Occipital lobe (tissue), 2 donors: ENCODE measurements around the gene BARD1. TPM values are rescaled to one million over a fixed set of nuclear protein-coding genes. Genes with fewer than 3 reads are reported as not detected.
"Not testable (repeated sequence)": the region's sequence is repeated elsewhere in the genome, so short reads cannot be mapped to it uniquely, and the experiment has no call there.

Experiments
- DNase-seq: peaks from one replicate; lab custom pipeline; 2025; lab: John Stamatoyannopoulos, UW
- total RNA-seq: library from RNA; depleted of rRNA; stranded (reverse); fragments of >200 nt; gene quantifications from one replicate; pipeline ENCODE4 v1.2.3, GENCODE V29; 2014

BARD1 gene
- total RNA-seq, 1 donor from 2014 or later = 87.8 TPM

DNA sequence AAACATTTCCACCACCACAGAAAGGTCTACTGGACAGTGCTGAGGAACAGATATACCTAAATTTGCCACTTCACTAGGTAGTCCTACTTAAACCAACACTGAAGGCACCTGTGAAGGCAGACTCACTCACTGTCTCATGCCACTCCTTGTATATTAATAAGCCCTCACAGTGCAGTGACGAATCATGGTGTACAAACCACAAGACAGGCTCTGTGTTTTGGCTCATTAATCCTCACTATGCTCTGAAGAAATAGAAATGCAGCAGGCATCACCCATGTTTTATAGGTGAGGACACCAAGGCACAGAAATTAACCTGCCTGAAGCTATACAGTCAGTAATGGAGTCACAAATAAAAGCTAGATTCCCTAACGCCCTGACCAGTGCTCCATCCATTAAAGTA, 44.3 kb downstream of the BARD1 start:
- no peak for DNase-seq

DNA sequence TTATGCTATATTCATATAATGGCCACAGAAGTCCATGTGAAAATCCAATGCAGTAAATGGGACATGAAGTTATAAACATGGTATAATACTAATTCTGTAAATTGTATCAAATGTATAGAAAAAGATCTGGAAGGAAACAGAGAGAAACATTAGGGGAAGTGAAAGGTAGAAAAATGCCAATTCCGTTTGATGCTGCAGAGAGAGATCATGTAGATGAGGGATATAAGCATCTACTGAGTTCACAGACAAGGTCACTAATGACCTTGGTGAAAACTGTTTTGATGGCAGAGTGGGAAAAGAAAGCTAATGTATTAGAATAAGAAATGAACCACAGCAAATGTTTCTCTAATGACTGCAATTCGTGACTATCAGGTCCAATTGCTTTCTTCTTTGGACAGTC, 56.0 kb downstream of the BARD1 start:
- DNase-seq = no peak

DNA sequence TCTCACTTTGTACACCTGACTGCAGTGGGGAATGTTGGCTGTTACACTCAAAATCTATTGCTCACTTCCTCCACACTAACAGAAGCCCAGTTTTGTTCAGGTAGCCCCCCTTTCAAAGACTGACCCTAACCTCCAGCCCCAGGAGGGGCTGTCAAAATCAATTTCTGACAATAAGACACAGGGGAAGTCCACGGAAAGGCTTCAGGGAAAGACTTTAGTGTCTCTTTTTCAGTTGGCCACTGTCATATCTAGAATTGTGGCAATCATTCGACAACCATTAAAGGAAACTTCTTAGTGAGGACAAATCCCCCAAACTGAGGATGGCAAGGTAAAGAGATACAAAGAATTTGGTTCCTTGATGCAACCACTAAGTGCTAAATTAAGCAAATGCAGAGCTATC, 59.0 kb downstream of the BARD1 start:
- DNase-seq = no peak

DNA sequence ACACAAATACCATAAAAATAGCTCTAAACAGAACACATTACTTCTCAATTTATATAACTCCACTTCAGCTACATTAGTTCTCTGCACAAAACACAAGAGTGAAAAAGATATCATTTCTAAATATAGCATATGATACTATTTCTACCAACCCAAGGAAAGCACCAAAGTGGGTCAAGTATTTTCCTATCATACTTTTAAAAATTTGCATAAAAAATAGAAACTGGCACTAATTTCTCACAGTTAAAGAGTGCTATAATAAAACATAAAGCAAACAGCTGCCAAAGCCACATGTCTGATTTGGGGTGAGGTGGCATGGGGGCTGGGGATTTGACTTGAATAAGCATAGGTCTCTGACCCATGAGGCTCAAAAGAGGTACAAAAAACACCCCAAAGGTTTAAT, 61.5 kb downstream of the BARD1 start:
- no peak for DNase-seq

DNA sequence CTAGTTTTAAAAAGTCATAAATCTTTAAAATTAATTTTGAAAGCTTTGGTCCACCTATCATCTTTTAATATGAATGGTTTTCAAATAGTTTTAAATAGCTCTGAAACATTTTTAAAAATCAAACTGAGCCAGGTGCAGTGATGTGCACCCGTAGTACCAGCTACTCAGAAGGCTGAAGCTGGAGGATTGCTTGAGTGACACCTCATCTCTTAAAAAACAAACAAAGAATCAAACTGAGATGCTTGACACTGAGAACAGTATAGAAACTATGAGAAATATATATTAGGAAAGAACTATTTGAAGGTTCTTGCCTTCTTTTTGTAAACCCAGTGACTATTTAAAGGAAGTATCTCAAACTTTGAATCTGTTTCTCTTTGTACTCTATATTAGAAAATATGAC, 67.4 kb downstream of the BARD1 start:
- DNase-seq = no peak

DNA sequence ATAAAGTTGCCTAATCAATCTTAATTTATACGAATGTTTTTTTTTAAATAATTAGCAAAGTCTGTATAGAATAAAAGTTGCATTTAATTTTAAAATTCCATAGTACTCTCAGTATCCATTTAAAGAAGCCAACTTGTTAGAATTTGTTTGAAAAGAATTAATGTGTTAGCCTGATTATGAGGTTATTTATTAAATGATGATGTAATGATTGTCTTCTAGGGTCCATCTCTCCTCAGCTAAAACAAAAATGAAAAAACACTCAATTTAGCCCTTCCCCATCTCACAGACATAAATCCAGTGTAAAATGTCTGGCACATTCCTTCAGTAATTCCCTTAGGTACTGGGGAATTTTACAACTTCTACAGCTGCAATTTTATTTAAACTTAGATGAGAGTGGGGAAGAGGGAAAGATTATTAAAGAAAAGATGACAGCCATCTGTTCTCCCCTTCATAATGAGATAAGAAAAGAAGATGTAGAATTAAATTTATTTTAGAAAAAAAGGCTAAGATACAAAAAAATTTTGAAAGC, 68.6 kb downstream of the BARD1 start:
- DNase-seq = no peak

DNA sequence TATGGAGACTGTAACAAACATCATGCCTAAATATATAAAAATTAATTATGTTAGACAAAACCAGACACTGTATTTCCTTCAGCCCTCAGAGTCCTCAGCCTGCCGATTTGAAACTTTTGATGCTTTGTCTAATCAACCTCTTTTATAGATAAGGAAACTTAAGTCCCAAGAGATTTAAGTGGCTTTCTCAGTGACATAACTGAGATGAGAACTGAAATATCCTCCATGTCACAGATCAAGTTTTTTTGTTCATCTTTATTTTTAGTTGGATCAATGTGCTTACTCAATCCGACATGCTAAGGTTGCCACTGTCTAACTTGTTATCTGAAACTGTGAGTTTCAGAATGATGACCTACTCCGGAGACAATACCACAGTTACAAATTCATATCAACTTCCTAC, 72.3 kb downstream of the BARD1 start:
- no peak for DNase-seq

DNA sequence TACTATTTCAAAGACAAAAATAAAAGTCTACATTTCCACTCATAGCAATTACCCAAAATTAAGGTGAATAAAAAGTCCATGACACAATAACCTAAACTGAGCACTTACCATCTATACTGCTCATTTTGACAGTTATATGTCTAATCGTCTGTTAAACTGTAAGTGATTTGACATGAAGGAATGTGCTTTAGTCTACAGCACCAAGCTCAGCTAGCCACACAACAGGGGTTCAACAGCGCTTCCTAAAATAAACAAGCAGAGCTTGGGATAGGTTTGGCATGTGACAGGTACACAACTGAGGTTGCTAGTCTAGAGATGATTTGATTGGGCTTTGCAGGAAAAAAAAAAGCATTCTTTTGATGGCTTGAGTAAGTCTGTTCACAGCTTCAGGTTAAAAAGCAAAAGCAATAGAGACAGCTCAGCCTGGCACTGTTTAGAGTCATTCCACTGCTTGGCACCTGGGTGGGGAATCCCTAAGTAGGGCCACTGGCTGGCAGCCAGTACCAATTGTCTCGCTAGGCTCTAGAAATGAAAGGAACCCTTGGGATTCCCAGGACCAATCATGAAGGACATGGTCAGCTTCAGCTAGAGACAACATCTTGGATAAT, 78.6 kb downstream of the BARD1 start:
- DNase-seq = no peak

DNA sequence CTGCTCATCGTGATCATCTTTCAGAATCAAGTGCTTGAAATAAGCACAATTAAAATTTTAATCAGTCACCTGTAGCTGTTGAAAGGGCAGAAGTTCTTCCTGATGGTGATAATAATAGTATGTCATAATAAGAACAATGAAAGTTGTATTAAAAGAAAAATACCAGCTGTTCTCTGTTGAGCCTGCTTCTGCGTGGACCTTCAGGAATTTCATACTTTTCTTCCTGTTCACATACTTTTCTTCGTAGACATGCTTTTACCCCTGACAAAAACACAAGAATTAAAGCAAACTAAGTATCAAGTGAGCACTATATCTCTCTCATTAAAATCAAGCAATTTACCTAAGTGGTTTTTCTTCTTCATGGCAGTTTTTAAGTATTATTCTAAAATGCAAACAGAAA, 79.2 kb downstream of the BARD1 start:
- DNase-seq = no peak

DNA sequence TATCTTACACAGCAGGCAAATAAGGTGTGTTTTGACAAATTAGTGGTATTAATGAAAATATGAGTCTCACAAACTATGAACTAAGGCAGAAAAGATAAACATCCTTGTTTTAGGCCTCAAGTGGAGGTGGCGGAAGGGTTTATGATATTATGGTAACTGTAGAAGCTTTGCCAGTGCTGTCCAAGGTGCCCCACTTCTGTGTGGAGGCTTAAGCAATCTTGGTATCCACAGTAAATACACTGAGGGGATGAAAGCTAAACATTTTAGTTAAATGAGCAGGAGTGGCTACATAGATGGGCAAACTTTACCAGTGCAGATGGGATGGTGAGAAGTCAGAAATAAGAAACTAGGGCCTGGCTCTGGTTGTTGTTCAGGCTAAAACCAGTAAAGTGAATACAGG, 84.7 kb downstream of the BARD1 start:
- DNase-seq = no peak

DNA sequence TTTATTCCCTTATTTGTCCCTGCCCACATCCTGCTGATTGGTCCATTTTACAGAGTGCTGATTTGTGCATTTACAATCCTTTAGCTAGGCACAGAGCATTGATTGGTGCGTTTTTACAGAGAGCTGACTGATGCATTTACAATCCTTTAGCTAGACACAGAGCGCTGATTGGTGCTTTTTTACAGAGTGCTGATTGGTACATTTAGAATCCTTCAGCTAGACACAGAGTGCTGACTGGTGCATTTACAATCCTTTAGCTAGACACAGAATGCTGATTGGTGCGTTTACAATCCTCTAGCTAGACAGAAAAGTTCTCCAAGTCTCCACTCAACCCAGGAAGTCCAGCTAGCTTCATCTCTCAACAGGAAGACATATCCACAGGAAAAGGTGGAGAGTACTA, 91.6 kb downstream of the BARD1 start:
- DNase-seq = not testable (repeated sequence)

DNA sequence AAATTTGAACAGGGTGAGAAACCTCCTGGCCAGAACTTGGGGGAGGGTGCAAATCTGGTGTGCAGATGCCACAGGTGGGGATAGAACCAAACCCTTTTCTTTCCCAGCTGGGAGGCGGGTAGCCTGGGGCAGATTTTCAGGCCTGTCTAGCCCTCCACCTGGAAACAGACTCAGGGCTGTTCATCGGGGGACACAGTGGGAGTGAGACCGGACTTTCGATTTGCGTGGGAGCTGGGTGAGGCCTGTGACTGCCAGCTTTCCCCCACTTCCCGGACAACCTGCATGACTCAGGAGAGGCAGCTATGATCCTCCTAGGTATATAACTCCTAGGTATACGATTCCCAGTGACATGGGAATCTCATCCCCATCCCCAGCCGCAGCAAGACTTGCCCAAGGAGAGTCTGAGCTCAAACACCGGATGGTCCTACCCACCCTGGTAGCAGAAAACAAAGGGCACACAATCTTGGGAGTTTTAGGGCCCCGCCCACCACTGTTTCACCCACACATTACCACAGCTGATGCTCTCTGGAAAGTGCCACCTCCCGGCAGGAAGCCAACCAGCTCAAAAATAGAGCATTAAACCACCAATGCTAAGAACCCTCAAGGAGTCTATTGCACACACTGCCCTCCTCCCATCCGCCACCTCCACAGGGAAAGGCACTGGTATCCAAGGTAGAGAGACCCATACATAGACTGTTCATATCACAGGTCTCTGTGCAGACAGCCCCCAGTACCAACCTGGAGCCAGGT, 92.5 kb downstream of the BARD1 start:
- DNase-seq = no peak

DNA sequence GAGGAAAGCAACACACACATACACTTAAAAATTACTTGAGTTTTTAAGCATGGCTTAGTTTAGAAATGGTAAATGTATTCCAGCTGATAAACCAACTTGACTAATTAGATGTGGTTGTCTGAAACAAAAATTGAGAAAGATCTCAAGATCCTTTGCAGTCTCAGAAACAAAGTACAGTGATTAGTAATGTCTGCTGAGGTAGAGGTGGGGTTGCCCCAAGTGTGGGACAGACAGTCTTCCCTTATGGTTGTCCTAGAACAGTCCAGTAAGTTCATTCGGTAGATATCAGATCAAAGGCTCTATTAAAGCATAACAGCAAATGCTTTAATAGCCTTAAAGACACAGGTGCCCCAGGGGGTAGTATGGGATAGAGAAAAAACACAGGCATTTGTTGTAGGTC, 94.5 kb downstream of the BARD1 start:
- DNase-seq = no peak

DNA sequence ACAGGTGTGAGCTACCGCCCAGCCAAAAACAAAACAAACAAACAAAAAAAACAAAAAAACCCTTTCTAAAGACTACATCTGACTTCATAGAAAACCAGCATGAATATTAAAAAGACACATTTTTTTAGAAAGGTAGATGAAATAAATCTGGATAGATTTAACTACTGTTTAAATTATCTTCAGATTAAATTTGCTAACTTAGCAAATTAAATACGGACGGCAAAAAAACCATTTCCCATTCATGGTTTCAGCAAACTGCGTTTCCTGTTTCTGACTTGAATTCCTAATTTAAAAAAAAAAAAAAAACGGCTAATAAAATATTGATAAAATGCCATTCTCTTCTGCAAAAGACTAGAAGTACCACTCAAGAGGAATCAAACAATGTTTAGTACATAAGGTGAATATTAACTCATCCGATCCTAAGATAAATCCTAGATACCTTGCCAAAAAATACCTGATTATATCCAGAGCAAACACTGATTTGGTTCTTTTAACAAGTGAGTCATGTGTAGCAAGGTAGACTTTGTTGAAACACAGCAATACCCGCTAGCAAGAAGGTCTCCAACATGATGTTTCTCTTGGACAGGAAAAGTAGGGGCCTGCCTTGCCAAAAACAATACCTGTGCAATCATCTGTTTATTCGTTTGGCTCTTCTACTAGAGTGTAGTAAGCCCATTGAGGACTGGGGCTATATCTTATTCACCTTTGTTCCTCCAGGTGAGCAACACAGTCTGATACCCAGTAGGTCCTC, 96.2 kb downstream of the BARD1 start:
- no peak for DNase-seq

DNA sequence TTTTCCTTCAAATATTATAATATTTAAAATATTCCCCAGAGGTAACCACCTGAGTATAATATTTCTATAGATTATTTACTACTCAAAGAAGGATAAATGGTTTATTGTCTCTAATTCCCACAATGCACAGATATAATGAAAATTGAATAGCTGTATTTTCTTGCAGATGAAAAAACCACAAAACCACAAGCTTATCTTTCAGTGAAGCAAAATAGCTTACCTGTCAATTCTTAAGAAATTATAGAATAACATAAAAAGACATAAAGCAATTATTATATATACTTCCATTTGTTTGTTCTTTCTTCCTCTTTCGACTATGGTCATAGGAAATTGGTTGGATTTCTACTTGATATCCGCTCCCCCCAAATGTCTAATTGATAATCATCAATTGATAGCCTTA, 98.8 kb downstream of the BARD1 start:
- no peak for DNase-seq

DNA sequence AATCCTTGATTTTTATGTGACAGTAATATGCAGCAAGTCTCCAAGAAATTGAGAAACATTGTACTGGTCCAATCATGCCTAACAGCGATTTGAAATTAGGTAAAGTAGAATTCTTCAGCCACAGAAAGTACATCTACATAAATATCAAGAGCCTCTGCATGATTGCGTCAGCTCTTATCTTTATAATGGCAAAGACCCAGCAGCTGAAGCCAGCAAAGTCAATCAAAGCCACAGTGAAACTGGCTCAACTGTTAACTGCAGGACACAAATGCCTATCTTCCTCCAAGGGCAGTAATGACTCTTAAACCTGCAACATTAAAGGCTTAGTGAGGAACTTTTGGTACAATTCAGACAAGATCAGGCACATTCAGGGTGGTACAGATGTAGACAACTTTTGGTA, 102.5 kb downstream of the BARD1 start:
- no peak for DNase-seq

DNA sequence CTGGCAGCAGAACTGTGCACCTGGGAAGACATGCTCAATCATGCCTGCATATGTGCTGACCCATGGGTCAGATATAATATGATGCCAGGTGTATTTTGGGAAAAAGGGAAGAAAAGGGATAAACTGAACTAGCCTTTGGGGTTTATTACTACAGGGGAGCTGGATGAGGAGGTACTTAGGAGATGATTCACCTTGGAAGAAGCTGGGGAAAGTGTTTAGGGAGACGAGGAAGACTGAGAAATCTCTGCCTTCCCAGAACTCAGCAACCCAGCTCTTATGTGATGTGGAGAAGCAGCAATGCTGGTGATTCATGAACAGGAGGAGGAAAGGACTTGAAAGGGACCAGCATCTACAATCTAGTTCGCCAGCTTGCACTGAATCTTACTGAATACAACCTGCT, 110.2 kb downstream of the BARD1 start:
- DNase-seq = no peak

DNA sequence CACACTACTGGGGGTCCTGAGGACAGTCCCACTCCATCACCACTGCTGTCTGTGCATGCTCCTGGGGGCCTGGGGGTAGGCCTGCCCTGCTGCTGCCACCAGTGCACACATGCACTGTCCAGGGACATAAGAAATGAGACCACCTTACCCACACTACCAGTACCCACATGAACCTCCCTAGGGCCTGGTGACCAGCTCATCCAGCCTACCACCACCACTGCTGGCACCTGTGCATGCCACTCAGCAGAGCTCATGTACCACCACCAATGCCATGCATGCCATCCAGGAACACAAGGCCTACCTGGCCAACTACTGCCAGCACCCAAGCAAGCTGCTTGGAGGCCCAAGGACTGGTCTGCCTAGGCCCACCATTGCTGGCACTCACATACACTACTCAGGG, 112.8 kb downstream of the BARD1 start:
- DNase-seq = no peak

DNA sequence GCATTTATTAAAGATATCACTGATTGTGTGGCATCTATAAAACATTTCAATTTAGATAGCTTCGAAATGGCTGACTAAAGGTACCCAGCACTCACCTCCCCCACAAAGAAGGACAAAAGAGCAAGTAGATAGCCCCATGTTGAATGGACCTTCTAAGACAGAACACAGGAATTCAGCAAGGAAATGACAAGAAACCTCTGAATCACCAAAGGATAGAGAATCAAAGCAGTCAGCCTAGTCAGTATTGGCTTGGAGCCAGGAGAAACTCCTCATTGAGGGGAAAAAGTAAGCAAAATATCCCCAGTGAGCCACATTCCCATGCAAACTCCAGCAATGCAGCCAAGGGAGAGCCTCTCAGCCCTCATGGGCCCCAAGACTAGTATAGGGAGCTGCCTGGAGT, 113.7 kb downstream of the BARD1 start:
- DNase-seq = no peak

DNA sequence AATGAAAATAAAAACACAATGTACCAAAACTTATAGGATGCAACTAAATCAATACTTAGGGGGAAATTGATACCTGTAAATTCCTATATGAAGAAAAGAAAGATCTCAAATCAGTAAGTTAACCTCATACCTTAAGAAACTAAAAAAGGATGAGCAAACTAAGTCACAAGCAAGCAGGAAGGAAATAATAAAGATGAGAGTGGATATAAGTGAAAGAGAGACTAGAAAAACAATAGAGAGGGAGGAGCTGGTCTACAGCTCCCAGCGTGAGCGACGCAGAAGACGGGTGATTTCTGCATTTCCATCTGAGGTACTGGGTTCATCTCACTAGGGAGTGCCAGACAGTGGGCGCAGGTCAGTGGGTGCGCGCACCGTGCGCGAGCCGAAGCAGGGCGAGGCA, 125.9 kb downstream of the BARD1 start:
- not testable (repeated sequence) for DNase-seq

DNA sequence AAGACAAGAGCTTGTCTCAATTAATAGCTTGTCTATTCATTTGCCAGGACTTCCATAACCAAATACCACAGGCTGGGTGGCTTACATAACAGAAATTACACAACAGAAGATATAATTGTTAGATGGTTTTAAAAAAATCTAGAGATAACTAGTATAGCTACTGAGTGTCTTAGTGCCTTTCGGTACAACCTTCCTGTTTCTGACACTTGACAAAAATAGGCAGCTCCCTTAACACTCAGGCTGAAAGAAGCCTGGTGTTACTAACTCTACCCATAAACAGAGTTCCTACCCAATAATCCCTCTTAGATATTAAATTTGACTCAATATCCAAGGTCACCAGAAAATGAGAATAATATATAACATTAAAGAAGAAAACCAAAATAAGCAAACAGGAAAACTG, 129.7 kb downstream of the BARD1 start:
- DNase-seq = no peak

DNA sequence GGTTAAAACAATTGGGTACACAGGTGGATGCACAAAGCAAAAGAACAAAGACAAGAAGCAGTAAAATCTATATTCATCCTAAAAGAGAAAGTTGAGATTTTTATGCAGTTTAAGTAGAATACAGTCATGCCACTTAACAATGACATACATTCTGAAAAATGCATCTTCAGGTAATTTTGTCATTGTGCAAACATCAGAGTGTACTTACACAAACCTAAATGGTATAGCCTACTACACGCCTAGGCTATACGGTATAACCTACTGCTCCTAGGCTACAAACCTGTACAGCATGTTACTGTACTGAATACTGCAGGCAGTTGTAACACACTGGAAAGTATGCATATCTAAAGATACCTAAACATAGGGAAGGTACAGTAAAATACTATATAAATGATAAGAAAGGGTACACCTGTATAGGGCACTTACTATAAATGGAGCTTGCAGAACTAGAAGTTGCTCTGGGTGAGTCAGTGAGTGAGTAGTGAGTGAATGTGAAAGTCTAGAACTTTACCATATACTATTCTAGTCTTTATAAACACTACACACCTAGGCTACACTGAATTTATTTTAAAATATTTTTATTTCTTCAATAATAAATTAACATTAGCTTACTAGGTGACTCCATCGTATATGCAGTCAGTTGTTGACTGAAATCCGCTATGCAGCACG, 132.9 kb downstream of the BARD1 start:
- no peak for DNase-seq
